ENCODE results near the gene NFATC1.

DNA sequence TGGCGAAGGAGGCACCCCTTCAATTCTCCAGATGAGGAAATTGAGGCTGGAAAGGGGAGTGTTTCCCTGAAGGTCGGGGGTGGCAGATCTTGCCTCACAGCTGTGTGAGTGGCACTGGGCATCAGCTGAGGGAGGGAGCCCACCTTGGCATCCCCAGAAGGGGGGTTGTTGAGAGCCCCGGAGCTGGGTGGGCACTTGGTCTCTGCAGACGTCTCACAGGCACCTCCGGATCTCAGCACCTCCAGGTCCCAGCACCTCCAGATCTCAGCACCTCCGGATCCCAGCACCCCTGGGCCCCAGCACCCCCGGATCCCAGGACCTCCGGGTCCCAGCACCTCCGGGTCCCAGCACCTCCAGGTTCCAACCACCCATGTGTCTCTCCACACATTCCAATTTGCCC, 137.9 kb downstream of the NFATC1 start:
- no peak for TF ChIP-seq POLR2AphosphoS5 (IDR thresholded peaks at IDR 0.05)
- TF ChIP-seq, protein P1, sequence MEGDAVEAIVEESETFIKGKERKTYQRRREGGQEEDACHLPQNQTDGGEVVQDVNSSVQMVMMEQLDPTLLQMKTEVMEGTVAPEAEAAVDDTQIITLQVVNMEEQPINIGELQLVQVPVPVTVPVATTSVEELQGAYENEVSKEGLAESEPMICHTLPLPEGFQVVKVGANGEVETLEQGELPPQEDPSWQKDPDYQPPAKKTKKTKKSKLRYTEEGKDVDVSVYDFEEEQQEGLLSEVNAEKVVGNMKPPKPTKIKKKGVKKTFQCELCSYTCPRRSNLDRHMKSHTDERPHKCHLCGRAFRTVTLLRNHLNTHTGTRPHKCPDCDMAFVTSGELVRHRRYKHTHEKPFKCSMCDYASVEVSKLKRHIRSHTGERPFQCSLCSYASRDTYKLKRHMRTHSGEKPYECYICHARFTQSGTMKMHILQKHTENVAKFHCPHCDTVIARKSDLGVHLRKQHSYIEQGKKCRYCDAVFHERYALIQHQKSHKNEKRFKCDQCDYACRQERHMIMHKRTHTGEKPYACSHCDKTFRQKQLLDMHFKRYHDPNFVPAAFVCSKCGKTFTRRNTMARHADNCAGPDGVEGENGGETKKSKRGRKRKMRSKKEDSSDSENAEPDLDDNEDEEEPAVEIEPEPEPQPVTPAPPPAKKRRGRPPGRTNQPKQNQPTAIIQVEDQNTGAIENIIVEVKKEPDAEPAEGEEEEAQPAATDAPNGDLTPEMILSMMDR (IDR thresholded peaks at IDR 0.05), result no peak

Data from suprapubic skin (tissue), 3 donors.